Measurements from ENCODE around the gene PUSL1.

DNA sequence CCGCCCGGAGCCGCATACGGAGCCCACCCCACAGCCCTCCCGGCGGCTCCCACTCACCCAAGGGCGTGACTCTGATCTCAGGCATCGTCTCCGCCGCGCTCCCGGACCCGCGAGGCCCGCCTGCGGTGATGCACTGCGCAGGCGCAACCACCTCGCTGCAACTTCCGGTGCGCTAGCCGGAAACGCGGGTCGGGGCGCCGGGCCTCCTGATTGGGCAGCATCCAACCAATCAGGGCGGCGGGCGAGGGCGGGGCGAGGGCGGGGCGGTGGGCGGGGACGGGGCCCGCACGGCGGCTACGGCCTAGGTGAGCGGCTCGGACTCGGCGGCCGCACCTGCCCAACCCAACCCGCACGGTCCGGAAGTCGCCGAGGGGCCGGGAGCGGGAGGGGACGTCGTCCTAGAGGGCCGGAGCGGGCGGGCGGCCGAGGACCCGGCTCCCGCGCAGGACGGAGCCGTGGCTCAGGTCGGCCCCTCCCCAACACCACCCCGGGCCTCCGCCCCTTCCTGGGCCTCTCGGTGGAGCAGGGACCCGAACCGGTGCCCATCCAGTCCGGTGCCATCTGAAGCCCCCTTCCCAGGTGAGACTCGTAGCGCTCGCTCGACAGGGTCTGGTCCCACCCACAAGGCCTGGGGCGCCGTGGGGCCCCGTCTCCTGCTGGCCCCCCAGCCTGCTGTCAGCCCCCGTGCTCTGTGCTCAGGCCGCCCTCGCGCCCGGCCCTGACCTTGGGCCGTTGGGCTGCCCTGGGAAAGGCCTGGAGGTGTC is 16.3 kb downstream of the PUSL1 start, which contains the start of the genes CPTP and INTS11:
- TF ChIP-seq, protein P1, sequence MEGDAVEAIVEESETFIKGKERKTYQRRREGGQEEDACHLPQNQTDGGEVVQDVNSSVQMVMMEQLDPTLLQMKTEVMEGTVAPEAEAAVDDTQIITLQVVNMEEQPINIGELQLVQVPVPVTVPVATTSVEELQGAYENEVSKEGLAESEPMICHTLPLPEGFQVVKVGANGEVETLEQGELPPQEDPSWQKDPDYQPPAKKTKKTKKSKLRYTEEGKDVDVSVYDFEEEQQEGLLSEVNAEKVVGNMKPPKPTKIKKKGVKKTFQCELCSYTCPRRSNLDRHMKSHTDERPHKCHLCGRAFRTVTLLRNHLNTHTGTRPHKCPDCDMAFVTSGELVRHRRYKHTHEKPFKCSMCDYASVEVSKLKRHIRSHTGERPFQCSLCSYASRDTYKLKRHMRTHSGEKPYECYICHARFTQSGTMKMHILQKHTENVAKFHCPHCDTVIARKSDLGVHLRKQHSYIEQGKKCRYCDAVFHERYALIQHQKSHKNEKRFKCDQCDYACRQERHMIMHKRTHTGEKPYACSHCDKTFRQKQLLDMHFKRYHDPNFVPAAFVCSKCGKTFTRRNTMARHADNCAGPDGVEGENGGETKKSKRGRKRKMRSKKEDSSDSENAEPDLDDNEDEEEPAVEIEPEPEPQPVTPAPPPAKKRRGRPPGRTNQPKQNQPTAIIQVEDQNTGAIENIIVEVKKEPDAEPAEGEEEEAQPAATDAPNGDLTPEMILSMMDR (IDR thresholded peaks at IDR 0.05) = no peak
- TF ChIP-seq ZFX (IDR thresholded peaks at IDR 0.05; ENCODE audit: borderline replicate concordance) = no peak
